DMS153 treated with DMSO at 0.1 percent for 48 hours (cell line): Measurements from ENCODE around the gene AGAP3.
"Not testable (repeated sequence)": the region's sequence is repeated elsewhere in the genome, so short reads cannot be mapped to it uniquely, and the experiment has no call there.

Source experiments
- DNase-seq: peaks from one replicate; lab custom pipeline; 2025; ENCODE audit not compliant: unreplicated experiment; lab: John Stamatoyannopoulos, UW

AGAP3 gene

GRCh38 chr7:151085691-151086620, at the start of gene AGAP3:
AGAP3 (plus strand) TSS chr7:151086475; CDS start chr7:151086742, 267 bp downstream.
- DNase-seq = peak; percentile 55

DNA sequence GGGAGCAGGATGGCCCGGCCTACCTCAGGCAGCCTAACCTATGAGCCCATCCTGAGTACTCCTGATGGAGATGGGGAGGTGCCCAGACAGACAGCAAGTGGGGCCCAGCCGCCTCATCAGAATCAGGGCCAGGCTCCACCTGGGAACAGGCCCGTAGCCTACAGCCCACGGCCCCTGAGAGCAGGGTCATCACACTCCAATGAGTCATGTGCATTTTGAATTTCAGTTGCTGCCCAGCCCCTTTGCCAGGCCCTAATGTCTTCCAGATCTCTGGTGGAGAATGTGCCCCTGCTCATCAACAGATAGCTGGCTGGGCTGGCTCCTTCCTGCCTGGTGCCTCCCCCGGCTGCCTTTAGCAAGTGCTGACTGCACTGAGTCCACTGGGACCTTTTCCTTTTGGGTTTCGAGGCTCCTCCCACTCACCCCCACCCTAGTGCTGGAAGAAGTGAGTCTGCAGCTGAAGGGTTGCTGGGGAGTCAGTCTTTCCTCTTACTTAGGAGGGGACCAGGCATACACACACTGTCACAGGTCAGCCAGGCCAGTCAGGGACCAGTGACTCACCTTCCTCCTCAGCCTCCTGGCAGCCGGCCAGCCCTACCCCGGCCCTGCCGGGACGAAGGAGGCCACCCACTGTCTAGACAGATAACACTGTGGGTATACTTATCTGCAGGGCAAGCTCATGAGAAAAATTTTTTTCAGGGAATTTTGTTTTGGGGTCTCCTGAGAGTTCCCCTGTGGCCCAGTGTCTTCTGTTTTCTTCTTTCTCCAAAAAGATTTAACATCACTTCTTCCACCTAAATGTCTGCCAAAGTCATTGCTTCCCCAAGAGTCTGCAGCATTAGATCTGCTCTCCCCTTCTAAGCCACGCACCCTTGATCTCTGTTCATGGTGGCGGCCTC, 47.1 kb upstream of the AGAP3 start:
- DNase-seq = no peak

- DNase-seq = no peak
These were observed 46.3 kb upstream of the AGAP3 start for GRCh38 chr7:151039850-151040548.

GRCh38 chr7:151040616-151041375, 45.5 kb upstream of the AGAP3 start:
- no peak for DNase-seq

GRCh38 chr7:151043449-151043848, 42.8 kb upstream of the AGAP3 start:
- not testable (repeated sequence) for DNase-seq

GRCh38 chr7:151043959-151044358, 42.3 kb upstream of the AGAP3 start:
- DNase-seq = no peak

DNA sequence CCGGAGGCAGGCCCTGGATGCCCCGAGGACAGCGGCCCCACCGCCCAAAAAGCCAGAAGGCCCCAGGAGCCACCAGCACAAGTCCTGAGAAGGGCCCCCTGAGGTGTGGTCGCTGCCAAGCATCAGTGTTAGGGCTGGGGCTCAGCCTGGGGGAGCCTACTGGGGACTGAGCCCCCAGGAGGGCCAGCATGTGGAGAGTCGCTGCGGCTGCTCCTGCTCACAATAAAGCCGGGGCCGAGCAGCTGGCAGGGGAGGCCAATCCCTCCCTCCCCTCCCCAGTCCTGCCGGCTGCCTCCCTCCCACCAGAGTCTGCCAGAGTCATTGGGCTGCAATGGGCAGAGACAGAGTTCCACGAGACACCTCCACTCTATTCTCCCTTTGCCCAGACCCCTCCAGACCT, 41.0 kb upstream of the AGAP3 start:
- DNase-seq = no peak

DNA sequence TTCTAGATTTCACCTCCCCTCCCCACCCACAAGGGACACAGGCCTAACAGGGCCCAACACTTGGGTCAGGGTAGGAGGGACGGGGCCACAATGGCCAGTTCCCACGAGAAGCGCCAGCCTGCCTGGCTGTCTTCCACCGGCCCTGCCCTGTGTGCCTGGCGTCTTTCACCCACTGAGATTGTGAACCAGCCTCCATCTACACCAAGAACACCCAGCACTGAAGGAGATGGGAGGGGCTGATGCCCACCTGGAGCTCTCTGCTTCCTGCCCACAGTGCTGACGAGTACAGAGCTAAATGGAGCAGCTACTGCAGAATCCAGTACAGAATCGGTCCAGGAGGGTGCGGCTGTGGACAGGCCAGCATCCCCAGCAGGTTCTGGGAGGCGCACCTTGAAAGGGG, 40.3 kb upstream of the AGAP3 start:
- no peak for DNase-seq

DNA sequence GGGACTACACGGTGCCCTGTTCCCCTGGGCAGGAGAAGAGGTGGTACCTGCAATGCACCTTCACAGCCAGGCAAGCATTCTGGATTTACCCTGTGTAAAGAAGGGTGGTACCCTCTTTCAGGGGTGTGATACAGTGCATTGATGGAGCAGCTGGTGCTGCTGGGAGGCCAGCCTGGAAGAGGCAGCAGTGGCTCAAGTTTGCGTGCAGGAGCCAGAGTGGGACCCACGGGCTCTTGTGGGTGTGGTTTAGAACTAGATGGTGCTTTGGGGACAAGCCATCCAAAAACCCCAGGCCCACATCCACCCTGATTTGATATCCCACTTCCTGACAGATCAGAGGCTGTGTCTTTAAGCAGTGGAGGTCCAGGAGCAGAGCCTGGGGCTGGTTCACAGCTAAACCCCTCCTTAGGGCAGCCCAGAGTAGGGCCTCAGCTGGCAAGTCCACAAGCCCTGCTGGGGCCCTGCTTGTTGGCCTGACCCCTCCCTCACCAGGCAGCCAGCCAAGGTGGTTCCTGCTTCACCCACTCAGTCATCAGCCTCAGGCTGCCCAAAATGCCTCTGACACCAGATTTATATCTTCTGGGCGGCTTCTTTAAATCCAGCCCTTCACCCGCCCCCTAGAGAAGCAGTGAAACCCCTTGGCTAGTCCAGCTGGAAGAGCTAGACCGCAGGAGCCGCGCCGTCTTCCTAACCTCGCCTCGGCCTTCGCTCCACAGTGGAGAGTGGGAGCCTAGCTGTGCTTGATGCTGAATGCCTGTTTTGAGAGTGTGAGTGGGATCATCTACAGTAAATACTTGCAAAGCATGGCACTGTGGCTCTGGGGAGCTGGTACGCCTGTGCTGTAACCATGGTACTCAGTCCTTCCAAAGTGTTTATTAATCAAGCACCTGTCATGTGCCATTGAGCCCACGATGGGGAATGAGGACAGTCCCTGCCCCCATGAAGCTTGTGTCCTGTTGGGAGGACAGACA, 39.4 kb upstream of the AGAP3 start:
- no peak for DNase-seq

- DNase-seq = no peak
These were observed 38.1 kb upstream of the AGAP3 start, which contains the start of gene ASIC3 for GRCh38 chr7:151047976-151048815. ASIC3 (plus strand) TSS chr7:151048531; CDS start chr7:151048886, 355 bp downstream.

GRCh38 chr7:151048911-151049463, 37.3 kb upstream of the AGAP3 start:
- no peak for DNase-seq

GRCh38 chr7:151051108-151051507, 35.2 kb upstream of the AGAP3 start:
- DNase-seq = no peak

- no peak for DNase-seq
These were observed 33.2 kb upstream of the AGAP3 start for GRCh38 chr7:151053096-151053495.

- DNase-seq = no peak
These were observed 32.5 kb upstream of the AGAP3 start for GRCh38 chr7:151053751-151054150.

DNA sequence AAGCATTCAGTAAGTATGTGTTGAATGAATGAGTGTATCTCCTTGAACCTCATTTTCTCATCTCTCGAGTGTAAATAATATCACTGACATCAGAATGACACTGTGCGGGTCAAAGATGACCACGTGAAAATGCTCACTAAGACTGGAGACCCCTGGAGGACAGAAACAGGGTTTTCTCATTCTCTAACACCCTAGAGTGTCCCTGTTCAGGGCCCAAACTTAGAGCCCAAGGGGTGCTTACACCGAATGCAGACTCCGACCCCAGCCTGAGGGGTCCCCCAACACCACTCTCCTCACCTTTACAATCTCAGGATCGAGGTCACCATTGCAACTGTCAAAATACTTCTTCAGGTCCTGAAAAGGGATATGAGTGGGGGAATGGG, 30.0 kb upstream of the AGAP3 start:
- no peak for DNase-seq

DNA sequence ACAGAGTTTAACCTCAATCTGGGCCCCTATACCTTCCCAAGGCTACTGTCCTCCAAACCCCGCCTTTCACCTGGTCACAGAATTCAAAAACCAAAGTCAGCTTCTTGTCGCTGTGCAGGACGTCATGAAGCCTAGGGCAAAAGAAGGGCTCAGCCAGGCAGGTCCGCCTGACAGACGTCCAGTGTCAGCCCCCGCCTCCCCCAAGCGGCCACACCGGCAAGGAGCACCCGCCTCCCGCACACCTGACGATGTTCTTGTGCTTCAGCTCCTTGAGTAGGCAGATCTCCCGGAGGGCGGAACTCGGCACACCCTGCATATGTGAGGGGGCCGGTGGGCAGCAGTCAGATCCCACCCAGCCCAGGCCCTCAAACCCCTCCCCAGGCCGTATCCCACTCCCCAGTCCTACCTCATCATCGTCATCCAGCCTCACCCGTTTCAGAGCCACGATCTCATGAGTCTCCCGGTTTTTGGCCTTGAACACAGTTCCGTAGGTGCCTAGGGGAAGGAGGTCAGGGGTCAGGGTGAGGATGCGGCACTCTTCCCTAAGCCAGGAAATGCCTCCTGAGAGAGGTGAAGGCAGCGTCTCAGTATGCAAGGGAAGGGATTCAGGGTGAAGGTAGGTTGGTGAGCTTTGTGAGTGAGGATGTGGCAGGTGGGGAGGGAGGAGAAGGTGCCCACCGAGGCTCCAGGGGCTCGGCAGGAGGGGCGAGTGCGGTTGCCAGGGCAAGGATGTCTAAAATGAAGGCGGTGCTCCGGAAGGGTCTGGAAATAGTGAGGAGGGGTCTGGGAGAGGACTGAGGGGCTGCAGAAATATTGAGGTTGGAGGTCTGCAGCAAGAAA, 29.4 kb upstream of the AGAP3 start:
- no peak for DNase-seq

- no peak for DNase-seq
These were observed 28.7 kb upstream of the AGAP3 start, which contains the start of gene CDK5 for GRCh38 chr7:151057506-151057988. CDK5 (minus strand) TSS chr7:151057897; CDS start chr7:151057848, 49 bp downstream.
